ENCODE data around the gene EEIG2. TPM values are rescaled to one million over a fixed set of nuclear protein-coding genes. Genes with fewer than 3 reads are reported as not detected.

Gene EEIG2
- total RNA-seq = 0.34 and 2.6 TPM in 2 replicates

DNA sequence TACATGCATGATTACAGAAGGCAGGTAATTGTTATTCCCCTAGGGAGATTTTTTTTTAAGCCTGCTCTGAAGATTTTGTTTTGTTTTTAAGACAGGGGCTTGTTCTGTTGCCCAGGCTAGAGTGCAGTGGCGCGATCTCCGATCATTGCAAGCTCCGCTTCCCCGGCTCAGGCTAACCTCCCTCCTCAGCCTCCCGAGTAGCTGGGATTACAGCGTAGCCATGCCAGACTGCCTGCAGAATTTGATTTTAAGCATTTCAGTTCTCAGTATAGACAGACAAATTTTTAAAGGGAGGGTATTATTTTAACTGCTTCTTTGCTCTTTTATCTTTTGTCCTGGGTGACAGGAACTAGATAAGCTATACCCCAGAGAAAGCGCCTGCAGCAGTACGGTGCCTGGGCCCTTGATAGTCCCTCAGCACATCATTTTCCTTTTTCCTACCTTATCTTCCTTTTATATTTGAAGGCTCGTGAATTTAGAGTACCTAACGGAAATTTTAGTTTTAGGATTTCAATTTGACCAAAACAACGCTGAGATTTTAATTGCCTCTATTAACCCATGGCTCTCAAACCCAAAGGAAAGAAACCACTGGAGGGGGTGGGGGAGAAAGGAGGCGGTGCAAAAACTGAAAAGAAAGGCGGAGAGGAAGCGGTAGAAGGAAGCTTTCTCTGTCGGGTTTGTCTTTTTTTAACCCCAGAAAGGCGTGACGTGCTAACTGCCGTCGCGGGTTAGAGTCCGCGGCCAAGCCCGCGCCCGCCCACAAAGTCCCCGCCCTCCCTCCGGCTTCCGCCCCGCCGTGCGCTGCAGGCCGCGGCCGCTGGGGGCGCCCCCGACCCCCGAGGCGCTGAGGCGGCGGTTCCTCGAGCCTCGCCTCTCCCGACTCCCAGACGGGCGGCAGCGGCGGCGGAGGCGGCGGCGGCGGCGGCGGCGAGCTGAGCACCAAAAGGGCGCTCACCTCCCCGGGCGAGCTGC is at the start of gene EEIG2:
TSS of gene EEIG2 (plus strand) at position 886 of the 972 bp plus-strand sequence. CDS start 329 bp downstream, outside the sequence.

Other genes starting within 250 kb of the EEIG2 start
- under 0.01 TPM in 1 of 2 replicates, not detected in the other for gene NBPF6, start 109.8 kb upstream of the EEIG2 start, total RNA-seq
- 2.2 and 2.4 TPM in 2 replicates for gene HENMT1, start 101.0 kb downstream of the EEIG2 start, total RNA-seq
- gene PRPF38B, start 132.2 kb downstream of the EEIG2 start, total RNA-seq = 15.4 and 21.4 TPM in 2 replicates
- under 0.01 TPM in 1 of 2 replicates, not detected in the other for gene FNDC7, start 152.8 kb downstream of the EEIG2 start, total RNA-seq
- 40.3 and 61.5 TPM in 2 replicates for gene STXBP3, start 186.6 kb downstream of the EEIG2 start, total RNA-seq

All from nasal cavity respiratory epithelium epithelial cell of viscerocranial mucosa (primary cell).